ENCODE results near the gene DDIAS.
"Not testable (repeated sequence)": the region's sequence is repeated elsewhere in the genome, so short reads cannot be mapped to it uniquely, and the experiment has no call there.

Gene DDIAS, protein sequence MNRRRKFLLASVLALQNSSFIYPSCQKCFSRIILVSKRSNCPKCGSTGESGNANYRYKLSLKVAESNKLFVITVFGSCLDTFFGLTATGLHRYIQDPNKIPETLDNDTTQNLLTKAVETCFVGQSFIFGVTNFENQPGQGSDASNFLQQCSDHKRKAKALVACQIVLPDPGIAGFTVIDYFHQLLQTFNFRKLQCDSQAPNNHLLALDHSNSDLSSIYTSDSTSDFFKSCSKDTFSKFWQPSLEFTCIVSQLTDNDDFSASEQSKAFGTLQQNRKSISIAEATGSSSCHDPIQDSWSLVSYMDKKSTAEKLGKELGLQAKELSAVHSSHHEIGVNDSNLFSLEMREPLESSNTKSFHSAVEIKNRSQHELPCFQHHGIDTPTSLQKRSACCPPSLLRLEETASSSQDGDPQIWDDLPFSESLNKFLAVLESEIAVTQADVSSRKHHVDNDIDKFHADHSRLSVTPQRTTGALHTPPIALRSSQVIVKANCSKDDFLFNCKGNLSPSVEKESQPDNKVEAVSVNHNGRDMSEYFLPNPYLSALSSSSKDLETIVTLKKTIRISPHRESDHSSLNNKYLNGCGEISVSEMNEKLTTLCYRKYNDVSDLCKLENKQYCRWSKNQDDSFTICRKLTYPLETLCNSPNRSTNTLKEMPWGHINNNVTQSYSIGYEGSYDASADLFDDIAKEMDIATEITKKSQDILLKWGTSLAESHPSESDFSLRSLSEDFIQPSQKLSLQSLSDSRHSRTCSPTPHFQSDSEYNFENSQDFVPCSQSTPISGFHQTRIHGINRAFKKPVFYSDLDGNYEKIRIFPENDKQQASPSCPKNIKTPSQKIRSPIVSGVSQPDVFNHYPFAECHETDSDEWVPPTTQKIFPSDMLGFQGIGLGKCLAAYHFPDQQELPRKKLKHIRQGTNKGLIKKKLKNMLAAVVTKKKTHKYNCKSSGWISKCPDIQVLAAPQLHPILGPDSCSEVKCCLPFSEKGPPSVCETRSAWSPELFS

DNA sequence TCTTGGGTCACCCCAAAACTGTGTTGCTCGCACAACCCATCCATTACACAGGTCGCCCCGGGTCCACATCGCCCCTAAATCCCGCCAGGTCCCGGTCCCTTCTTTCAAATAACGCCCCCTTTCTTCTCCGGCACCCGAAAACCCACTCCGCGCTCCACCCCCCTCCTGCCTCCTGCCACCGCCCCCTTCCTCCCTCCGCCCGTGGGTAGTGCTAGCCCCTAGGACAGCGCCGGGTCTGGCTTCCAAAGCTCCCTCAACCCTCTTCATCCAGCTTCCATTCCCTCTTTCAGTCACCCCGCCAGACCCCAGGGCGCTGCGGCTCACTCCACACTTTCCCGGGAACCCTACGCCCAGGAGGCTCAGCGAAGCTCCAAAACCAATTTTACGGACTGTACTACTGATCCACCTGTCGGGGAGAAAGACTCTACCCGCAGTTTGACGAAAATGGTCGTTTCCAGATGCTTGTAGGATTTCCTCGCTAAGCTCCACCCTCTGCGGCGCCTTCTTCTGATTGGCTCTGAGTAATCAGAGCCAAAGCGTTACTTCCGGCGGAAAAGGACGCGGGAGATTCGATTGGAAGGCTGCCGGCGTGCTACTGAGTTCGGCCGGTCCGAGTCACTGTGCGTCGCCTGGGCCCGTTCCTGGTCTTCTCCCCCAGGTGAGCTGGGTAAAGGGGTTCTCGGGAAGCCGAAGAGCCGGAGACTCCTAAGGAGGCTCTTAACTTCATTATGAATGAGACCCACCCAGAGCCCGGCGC lies at the start of gene DDIAS:
Gene DDIAS, plus strand, starts transcription at position 572 of the 757 bp plus-strand sequence. CDS start 13,003 bp downstream, outside the sequence.
- peak within 1 kb of the TSS; percentile 84 for H3K4me3 ChIP-seq (ENCODE audit: control insufficient read depth, low read depth, low read length)
- no peak for TF ChIP-seq CTCF (IDR thresholded peaks at IDR 0.05; ENCODE audit: control insufficient read depth, insufficient read depth, low read depth, low read length, missing control alignments)

GRCh38 chr11:82854242-82854641 lies 47.3 kb upstream of the DDIAS start:
- no peak for TF ChIP-seq CTCF (IDR thresholded peaks at IDR 0.05; ENCODE audit: control insufficient read depth, insufficient read depth, low read depth, low read length, missing control alignments)
- no peak overlapping the region for H3K4me3 ChIP-seq (ENCODE audit: control insufficient read depth, low read depth, low read length)
- no peak for DNase-seq (ENCODE audit: low read depth)

More for the DNA sequence above, at the start of gene DDIAS:
- DNase-seq (ENCODE audit: low read depth): peak; percentile 93

DNA sequence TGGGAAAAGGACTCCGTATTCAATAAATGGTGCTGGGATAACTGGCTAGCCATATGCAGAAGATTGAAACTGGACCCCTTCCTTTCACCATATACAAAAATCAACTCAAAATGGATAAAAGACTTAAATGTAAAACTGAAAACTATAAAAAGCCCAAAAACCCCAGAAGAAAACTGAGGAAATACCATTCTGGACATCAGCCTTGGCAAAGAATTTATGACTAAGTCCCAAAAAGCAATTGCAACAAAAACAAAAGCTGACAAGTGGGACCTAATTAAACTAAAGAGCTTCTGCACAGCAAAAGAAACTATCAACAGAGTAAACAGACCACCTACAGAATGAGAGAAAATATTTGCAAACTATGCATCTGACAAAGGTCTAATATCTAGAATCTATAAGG lies 46.6 kb upstream of the DDIAS start:
- not testable (repeated sequence) for DNase-seq (ENCODE audit: low read depth); H3K4me3 ChIP-seq (ENCODE audit: control insufficient read depth, low read depth, low read length)

DNA sequence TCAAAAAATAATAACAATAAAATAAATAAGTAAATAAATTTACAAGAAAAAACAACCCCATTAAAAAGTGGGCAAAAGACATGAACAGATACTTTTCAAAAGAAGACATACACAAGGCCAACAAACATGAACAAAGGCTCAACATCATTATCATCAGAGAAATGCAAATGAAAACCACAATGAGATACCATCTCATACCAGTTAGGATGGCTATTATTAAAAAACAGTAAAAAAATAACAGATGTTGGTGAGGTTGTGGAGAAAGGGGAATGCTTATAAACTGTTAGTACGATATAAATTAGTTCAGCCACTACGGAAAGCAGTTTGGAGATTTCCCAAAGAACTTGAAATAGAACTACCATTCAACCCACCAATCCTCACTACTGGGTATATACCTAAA lies 45.9 kb upstream of the DDIAS start:
- TF ChIP-seq CTCF (IDR thresholded peaks at IDR 0.05; ENCODE audit: control insufficient read depth, insufficient read depth, low read depth, low read length, missing control alignments): no peak
- peak; percentile 27 for DNase-seq (ENCODE audit: low read depth)
- H3K4me3 ChIP-seq (ENCODE audit: control insufficient read depth, low read depth, low read length): no peak overlapping the region

DNA sequence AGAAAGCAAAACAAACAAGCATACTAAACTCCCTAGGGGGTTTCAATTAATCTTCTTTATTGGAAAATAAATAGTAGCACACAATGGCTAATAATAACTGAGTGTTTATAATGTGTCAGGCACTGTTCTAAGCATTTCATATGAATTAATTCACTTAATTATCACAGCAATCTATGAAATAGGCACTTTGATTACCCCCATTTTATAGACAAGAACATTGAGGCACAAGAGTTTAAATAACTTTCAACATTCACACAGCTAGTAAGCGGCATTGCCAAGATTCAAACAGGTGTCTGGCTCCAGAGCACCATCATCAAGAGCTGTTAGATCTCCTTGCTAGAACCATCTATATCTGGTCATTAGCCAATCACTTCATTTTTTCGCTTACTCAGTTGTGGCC lies 44.4 kb upstream of the DDIAS start:
- no peak for DNase-seq (ENCODE audit: low read depth)
- no peak for TF ChIP-seq CTCF (IDR thresholded peaks at IDR 0.05; ENCODE audit: control insufficient read depth, insufficient read depth, low read depth, low read length, missing control alignments)
- H3K4me3 ChIP-seq (ENCODE audit: control insufficient read depth, low read depth, low read length): no peak overlapping the region

GRCh38 chr11:82858133-82858532 lies 43.4 kb upstream of the DDIAS start:
- H3K4me3 ChIP-seq (ENCODE audit: control insufficient read depth, low read depth, low read length): no peak overlapping the region
- no peak for TF ChIP-seq CTCF (IDR thresholded peaks at IDR 0.05; ENCODE audit: control insufficient read depth, insufficient read depth, low read depth, low read length, missing control alignments)
- no peak for DNase-seq (ENCODE audit: low read depth)
